Activated T-cell treated with anti-CD3 and anti-CD28 coated beads for 4 hours (primary cell): ENCODE data around the gene RBX1.
"Not testable (repeated sequence)": the region's sequence is repeated elsewhere in the genome, so short reads cannot be mapped to it uniquely, and the experiment has no call there.

Experiments
- DNase-seq: peaks from one replicate; pipeline ENCODE4 v3.0.0-alpha.2; 2020

The RBX1 gene

GRCh38 chr22:40950962-40951794 lies at the start of gene RBX1:
Gene RBX1, plus strand, starts transcription at chr22:40951378. Its CDS starts 21 bp downstream, at chr22:40951399.
- DNase-seq: peak; percentile 97

GRCh38 chr22:40904101-40904500 lies 47.1 kb upstream of the RBX1 start:
- no peak for DNase-seq

GRCh38 chr22:40908895-40909294 lies 42.3 kb upstream of the RBX1 start:
- DNase-seq: no peak

- DNase-seq: no peak
Measured at GRCh38 chr22:40911772-40912171, 39.4 kb upstream of the RBX1 start.

GRCh38 chr22:40912987-40913386 lies 38.2 kb upstream of the RBX1 start:
- not testable (repeated sequence) for DNase-seq

- no peak for DNase-seq
Measured at GRCh38 chr22:40919446-40919845, 31.7 kb upstream of the RBX1 start.

GRCh38 chr22:40920526-40920925 lies 30.7 kb upstream of the RBX1 start:
- DNase-seq: no peak

- DNase-seq: peak; percentile 4
Measured at GRCh38 chr22:40922484-40923303, 28.5 kb upstream of the RBX1 start.

GRCh38 chr22:40928657-40929056 lies 22.5 kb upstream of the RBX1 start:
- DNase-seq: no peak

- no peak for DNase-seq
Measured at GRCh38 chr22:40932396-40932795, 18.8 kb upstream of the RBX1 start.

- DNase-seq: no peak
Measured at GRCh38 chr22:40939202-40939601, 12.0 kb upstream of the RBX1 start.

GRCh38 chr22:40951795-40952605 lies 822 bp downstream of the RBX1 start:
- no peak for DNase-seq

GRCh38 chr22:40953471-40953870 lies 2.3 kb downstream of the RBX1 start:
- no peak for DNase-seq

GRCh38 chr22:40954113-40954512 lies 2.9 kb downstream of the RBX1 start:
- DNase-seq: no peak

- no peak for DNase-seq
Measured at GRCh38 chr22:40955571-40955970, 4.4 kb downstream of the RBX1 start.

- no peak for DNase-seq
Measured at GRCh38 chr22:40957601-40958000, 6.4 kb downstream of the RBX1 start.

- no peak for DNase-seq
Measured at GRCh38 chr22:40958299-40958698, 7.1 kb downstream of the RBX1 start.

GRCh38 chr22:40960145-40960544 lies 9.0 kb downstream of the RBX1 start:
- DNase-seq: no peak

GRCh38 chr22:40965936-40966725 lies 15.0 kb downstream of the RBX1 start:
- DNase-seq: no peak

- no peak for DNase-seq
Measured at GRCh38 chr22:40966726-40967085, 15.5 kb downstream of the RBX1 start.

- no peak for DNase-seq
Measured at GRCh38 chr22:40967111-40967760, 16.1 kb downstream of the RBX1 start.

GRCh38 chr22:40972587-40972986 lies 21.4 kb downstream of the RBX1 start:
- no peak for DNase-seq
